Measurements from ENCODE around the gene HDLBP.

Gene HDLBP

GRCh38 chr2:241228860-241229516 is 86.5 kb downstream of the HDLBP start:
- no peak for TF ChIP-seq CTCF (IDR thresholded peaks at IDR 0.05; ENCODE audit: borderline replicate concordance, insufficient read depth, low read depth, low read length)
- no peak overlapping the region for H3K4me3 ChIP-seq (ENCODE audit: low read depth, low read length)

GRCh38 chr2:241228081-241228859 is 87.2 kb downstream of the HDLBP start:
- TF ChIP-seq CTCF (IDR thresholded peaks at IDR 0.05; ENCODE audit: borderline replicate concordance, insufficient read depth, low read depth, low read length), result no peak
- no peak overlapping the region for H3K4me3 ChIP-seq (ENCODE audit: low read depth, low read length)

GRCh38 chr2:241227594-241227993 is 87.9 kb downstream of the HDLBP start:
- TF ChIP-seq CTCF (IDR thresholded peaks at IDR 0.05; ENCODE audit: borderline replicate concordance, insufficient read depth, low read depth, low read length), result no peak

GRCh38 chr2:241226723-241227572 is 88.5 kb downstream of the HDLBP start:
- no peak for TF ChIP-seq CTCF (IDR thresholded peaks at IDR 0.05; ENCODE audit: borderline replicate concordance, insufficient read depth, low read depth, low read length)
- H3K4me3 ChIP-seq (ENCODE audit: low read depth, low read length), result no peak overlapping the region

More at GRCh38 chr2:241227594-241227993, 87.9 kb downstream of the HDLBP start:
- H3K4me3 ChIP-seq (ENCODE audit: low read depth, low read length), result no peak overlapping the region

- H3K4me3 ChIP-seq (ENCODE audit: low read depth, low read length), result no peak overlapping the region
- TF ChIP-seq CTCF (IDR thresholded peaks at IDR 0.05; ENCODE audit: borderline replicate concordance, insufficient read depth, low read depth, low read length), result no peak
Measured at GRCh38 chr2:241225983-241226382, 89.5 kb downstream of the HDLBP start.

GRCh38 chr2:241225545-241225944 is 89.9 kb downstream of the HDLBP start:
- H3K4me3 ChIP-seq (ENCODE audit: low read depth, low read length), result no peak overlapping the region

More at GRCh38 chr2:241225545-241225944, 89.9 kb downstream of the HDLBP start:
- TF ChIP-seq CTCF (IDR thresholded peaks at IDR 0.05; ENCODE audit: borderline replicate concordance, insufficient read depth, low read depth, low read length), result no peak
